ENCODE results near the gene PSG1. TPM values are rescaled to one million over a fixed set of nuclear protein-coding genes. Genes with fewer than 3 reads are reported as not detected.

The PSG1 gene
- total RNA-seq (2022; extraction: Qiagen RNA extraction; ENCODE audit: low read depth), result 0.19 to 0.84 TPM (median 0.29 TPM) in 4 of 5 replicates, not detected in the other

DNA sequence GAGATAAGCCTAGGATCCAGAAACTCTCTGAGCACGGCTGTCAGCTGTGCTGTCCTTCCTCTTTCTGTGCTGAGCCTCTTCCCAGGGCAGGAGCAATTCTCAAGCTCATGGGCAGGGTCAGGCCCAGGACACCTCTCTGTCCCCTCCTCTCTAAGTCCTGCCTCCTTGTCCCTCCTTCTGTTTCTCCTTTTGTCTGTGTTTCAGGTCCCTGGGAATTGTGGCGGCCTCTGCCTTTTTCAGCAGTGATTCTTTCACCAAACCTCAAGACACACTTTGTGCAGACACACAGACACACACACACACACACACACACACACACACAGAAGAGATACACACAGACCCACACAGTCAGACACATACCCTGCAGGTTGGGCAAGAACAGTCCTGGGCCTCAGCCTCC, at the start of gene PSG1:
Gene PSG1 (minus strand): TSS at position 101 of the 400 bp plus-strand sequence. CDS start 132 bp downstream, outside the sequence.

DNA sequence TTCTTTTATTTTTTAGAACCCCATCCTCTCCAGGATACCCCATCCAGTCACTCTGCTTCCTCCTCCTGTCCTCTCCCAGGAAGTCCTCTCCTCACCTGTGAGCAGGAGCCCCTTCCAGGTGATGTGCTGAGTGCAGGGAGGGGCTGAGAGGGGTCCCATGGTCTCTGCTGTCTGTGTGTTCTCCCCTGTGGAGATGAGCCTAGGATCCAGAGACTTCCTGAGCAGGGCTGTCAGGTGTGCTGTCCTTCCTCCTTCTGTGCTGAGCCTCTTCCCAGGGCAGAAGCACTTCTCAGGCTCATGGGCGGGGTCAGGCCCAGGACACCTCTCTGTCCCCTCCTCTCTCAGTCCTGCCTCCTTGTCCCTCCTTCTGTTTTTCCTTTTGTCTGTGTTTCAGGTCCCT, 38.1 kb upstream of the PSG1 start, which contains the start of gene PSG6:
Gene PSG6 (minus strand): TSS at position 261 of the 400 bp plus-strand sequence. CDS start 102 bp downstream, at position 159.

Other genes with a start within 250 kb of the PSG1 start
- 0.16 to 0.18 TPM in 2 of 5 replicates, not detected in the others for gene PSG3, start 139.2 kb downstream of the PSG1 start, total RNA-seq (2022; extraction: Qiagen RNA extraction; ENCODE audit: low read depth)
- 0.11 to 0.21 TPM (median 0.14 TPM) in 4 of 5 replicates, not detected in the other for gene PSG8, start 114.0 kb downstream of the PSG1 start, total RNA-seq (2022; extraction: Qiagen RNA extraction; ENCODE audit: low read depth)
- gene PSG6, start 38.2 kb upstream of the PSG1 start, total RNA-seq (2022; extraction: Qiagen RNA extraction; ENCODE audit: low read depth), result 0.18 to 0.26 TPM in 2 of 5 replicates, not detected in the others
- 0.07 to 0.25 TPM (median 0.07 TPM) in 3 of 5 replicates, not detected in the others for gene PSG7, start 57.5 kb upstream of the PSG1 start, total RNA-seq (2022; extraction: Qiagen RNA extraction; ENCODE audit: low read depth)
- 0.15 to 0.46 TPM in 2 of 5 replicates, not detected in the others for gene PSG11, start 146.8 kb upstream of the PSG1 start, total RNA-seq (2022; extraction: Qiagen RNA extraction; ENCODE audit: low read depth)
- gene PSG2, start 203.0 kb upstream of the PSG1 start, total RNA-seq (2022; extraction: Qiagen RNA extraction; ENCODE audit: low read depth), result not detected in 5 replicates